ENCODE results near the gene MRGPRF. TPM values are rescaled to one million over a fixed set of nuclear protein-coding genes. Genes with fewer than 3 reads are reported as not detected.

MRGPRF gene
- total RNA-seq, 2 experiments from 2014 or later, result not detected

DNA sequence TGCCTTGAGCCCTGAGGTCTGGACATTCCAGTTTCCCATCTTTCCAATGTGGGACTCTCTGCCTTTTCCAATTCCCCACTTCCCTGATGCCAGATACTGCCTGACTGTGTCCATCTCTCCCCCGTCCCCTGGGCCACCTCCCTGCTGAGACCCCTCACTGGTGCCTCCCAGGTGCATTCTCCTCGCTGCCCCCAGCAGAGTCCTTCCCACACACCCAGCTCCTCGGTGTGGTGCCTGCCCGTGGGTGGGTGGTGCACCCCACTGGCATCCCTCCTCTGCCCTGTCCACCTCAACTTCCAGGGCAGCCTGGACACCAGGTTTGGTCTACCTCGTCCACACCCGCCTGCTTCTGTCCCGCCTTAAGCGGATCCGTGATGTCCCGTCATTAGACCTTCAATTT, 4.9 kb upstream of the MRGPRF start:
- TF ChIP-seq EZH2phosphoT487 (IDR thresholded peaks at IDR 0.05; ENCODE audit: borderline replicate concordance, low read depth, low read length), result no peak
- TF ChIP-seq, protein P1, sequence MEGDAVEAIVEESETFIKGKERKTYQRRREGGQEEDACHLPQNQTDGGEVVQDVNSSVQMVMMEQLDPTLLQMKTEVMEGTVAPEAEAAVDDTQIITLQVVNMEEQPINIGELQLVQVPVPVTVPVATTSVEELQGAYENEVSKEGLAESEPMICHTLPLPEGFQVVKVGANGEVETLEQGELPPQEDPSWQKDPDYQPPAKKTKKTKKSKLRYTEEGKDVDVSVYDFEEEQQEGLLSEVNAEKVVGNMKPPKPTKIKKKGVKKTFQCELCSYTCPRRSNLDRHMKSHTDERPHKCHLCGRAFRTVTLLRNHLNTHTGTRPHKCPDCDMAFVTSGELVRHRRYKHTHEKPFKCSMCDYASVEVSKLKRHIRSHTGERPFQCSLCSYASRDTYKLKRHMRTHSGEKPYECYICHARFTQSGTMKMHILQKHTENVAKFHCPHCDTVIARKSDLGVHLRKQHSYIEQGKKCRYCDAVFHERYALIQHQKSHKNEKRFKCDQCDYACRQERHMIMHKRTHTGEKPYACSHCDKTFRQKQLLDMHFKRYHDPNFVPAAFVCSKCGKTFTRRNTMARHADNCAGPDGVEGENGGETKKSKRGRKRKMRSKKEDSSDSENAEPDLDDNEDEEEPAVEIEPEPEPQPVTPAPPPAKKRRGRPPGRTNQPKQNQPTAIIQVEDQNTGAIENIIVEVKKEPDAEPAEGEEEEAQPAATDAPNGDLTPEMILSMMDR (conservative IDR thresholded peaks at IDR 0.05; ENCODE audit: low read length), result no peak
- Histone ChIP-seq H3K4me3 (ENCODE audit: low read depth, low read length, poor library complexity, severe bottlenecking) (no peak overlapping the region), H3K9me3 (ENCODE audit: low read length) (no peaks in the 10 kb centered on the region), H3K4me1 (ENCODE audit: insufficient read depth, low read length, poor library complexity, severe bottlenecking) (no peaks in the 10 kb centered on the region), H3K36me3 (ENCODE audit: insufficient read depth, low read length) (no peaks in the 10 kb centered on the region), H2AFZ (ENCODE audit: low read length) (no peak overlapping the region), H3K27ac (ENCODE audit: low read depth, low read length, poor library complexity, severe bottlenecking) (no peak overlapping the region), H3K9me2 (ENCODE audit: insufficient read depth, low read length) (no peaks in the 10 kb centered on the region), H3K79me2 (ENCODE audit: insufficient read depth, low read depth, low read length) (no peaks in the 10 kb centered on the region), H3K4me2 (ENCODE audit: low read length) (no peak overlapping the region), H4K20me1 (ENCODE audit: insufficient read depth, low read length) (no peaks in the 10 kb centered on the region)
- POLR2A ChIA-PET, result no interaction called here
- no TSS peak for BruUV-seq (replicated peaks)
- CTCF ChIA-PET (ENCODE audit: unreplicated experiment), result no interaction called here
- DNase-seq (ENCODE audit: low spot score), result no peak
- intact Hi-C loops (cut with micrococcal nuclease; ENCODE audit: unreplicated experiment), result no loop called here

DNA sequence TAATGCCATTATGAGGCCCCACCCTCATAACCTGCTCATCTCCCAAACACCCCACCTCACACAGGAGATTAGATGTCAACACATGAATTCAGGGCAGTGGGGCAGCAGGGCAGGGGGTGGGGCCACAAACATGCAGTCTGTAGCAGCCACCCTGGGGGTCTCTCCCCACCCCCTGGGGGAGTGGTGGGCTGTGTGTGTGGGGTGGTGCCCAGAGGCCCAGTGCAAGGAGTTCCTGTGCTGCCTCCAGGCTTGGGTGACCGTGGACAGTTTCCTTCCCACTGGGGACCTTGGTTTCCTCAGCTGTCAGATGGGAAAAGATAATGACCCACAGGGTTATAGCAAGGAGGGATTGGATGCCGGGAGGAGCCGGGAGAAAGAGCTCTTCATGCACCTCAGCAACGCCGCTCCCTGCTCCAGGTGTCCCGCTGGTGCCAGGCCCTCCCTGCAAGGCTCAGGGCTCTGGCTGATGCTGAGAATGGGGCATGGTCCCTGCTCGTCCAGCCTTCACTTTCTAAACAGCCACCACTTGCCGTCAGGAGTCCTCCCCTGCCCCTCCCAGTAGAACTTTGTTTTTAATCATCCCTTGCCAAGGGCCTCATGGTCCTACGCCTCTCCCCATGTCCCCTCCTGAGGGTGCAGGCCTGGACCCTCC, 2.0 kb upstream of the MRGPRF start:
- Histone ChIP-seq H3K4me3 (ENCODE audit: low read depth, low read length, poor library complexity, severe bottlenecking) (no peak overlapping the region), H3K79me2 (ENCODE audit: insufficient read depth, low read depth, low read length) (no peaks in the 10 kb centered on the region), H3K9me2 (ENCODE audit: insufficient read depth, low read length) (no peaks in the 10 kb centered on the region), H4K20me1 (ENCODE audit: insufficient read depth, low read length) (no peaks in the 10 kb centered on the region), H3K36me3 (ENCODE audit: insufficient read depth, low read length) (no peaks in the 10 kb centered on the region), H3K4me1 (ENCODE audit: insufficient read depth, low read length, poor library complexity, severe bottlenecking) (peaks cover 6% of the 10 kb centered on the region), H3K4me2 (ENCODE audit: low read length) (no peak overlapping the region), H3K27ac (ENCODE audit: low read depth, low read length, poor library complexity, severe bottlenecking) (no peak overlapping the region), H2AFZ (ENCODE audit: low read length) (no peak overlapping the region), H3K9me3 (ENCODE audit: low read length) (no peaks in the 10 kb centered on the region)
- no TSS peak for BruUV-seq (replicated peaks)
- TF ChIP-seq, protein P1 (conservative IDR thresholded peaks at IDR 0.05; ENCODE audit: low read length), result no peak
- TF ChIP-seq EZH2phosphoT487 (IDR thresholded peaks at IDR 0.05; ENCODE audit: borderline replicate concordance, low read depth, low read length), result no peak
- no peak for DNase-seq (ENCODE audit: low spot score)
- CTCF ChIA-PET (ENCODE audit: unreplicated experiment), result no interaction called here
- intact Hi-C loops (cut with micrococcal nuclease; ENCODE audit: unreplicated experiment), result no loop called here
- POLR2A ChIA-PET, result no interaction called here

DNA sequence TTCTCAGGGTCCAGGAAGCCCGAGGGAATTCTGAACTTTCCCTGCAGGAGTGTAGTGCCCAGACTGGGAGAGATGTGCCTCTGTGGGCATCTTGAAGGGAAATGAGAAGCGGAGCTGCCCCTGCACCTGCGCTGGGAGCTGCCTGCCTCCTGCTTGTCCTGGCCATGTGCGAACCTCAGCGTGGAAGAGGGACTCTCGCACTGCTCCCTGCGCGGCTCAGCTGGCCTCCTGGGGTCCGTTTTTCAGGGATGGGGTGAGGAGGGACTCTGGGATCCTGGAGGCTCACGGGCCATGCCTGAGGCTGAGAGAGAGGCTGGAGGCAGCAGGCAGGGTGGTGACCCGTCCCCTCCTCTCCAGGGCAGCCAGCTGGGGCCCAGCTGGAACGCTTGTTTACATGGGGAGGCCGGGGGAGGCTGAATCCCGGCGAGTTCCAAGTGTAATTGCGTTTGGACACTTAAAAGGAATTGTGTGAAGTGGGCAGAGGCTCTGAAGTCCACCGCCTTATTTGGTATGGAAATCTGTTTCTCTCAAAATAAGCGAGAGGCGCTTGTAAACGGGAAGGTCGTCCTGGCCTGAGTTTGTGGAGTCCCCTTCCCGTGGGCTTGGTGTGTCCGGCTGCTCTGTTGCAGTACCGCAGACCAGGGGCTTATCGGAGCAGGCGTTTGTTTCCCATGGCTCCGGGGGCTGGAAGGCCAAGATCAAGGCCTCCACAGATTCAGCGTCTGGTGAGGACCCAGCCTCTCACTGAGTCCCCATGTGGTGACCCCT, 1.2 kb upstream of the MRGPRF start:
- intact Hi-C loops (cut with micrococcal nuclease; ENCODE audit: unreplicated experiment), result no loop called here
- Histone ChIP-seq H3K4me2 (ENCODE audit: low read length) (no peak overlapping the region), H2AFZ (ENCODE audit: low read length) (no peak overlapping the region), H3K4me3 (ENCODE audit: low read depth, low read length, poor library complexity, severe bottlenecking) (no peak overlapping the region), H3K9me3 (ENCODE audit: low read length) (no peaks in the 10 kb centered on the region), H3K9me2 (ENCODE audit: insufficient read depth, low read length) (no peaks in the 10 kb centered on the region), H3K79me2 (ENCODE audit: insufficient read depth, low read depth, low read length) (no peaks in the 10 kb centered on the region), H3K4me1 (ENCODE audit: insufficient read depth, low read length, poor library complexity, severe bottlenecking) (peaks cover 6% of the 10 kb centered on the region), H3K27ac (ENCODE audit: low read depth, low read length, poor library complexity, severe bottlenecking) (no peak overlapping the region), H3K36me3 (ENCODE audit: insufficient read depth, low read length) (no peaks in the 10 kb centered on the region), H4K20me1 (ENCODE audit: insufficient read depth, low read length) (no peaks in the 10 kb centered on the region)
- BruUV-seq (replicated peaks), result no TSS peak
- ChIA-PET CTCF (ENCODE audit: unreplicated experiment) (no interaction called here), POLR2A (no interaction called here)
- TF ChIP-seq EZH2phosphoT487 (IDR thresholded peaks at IDR 0.05; ENCODE audit: borderline replicate concordance, low read depth, low read length), result no peak
- TF ChIP-seq, protein P1 (conservative IDR thresholded peaks at IDR 0.05; ENCODE audit: low read length), result no peak
- DNase-seq (ENCODE audit: low spot score), result no peak
